Upper lobe of right lung (tissue), 1 donor: ENCODE data around the gene TM9SF3. TPM values are rescaled to one million over a fixed set of nuclear protein-coding genes. Genes with fewer than 3 reads are reported as not detected.

ENCODE experiments used
- ATAC-seq: fragments of 200-7000 bp; cut with Tn5 transposase; one replicate; pipeline ENCODE4 v1.9.1; 2020; ENCODE audit warnings: mild to moderate bottlenecking, moderate library complexity
- DNase-seq: peaks from one replicate; pipeline ENCODE4 v3.0.0-alpha.2; 2020
- H3K27ac ChIP-seq: fragments of 200-600 bp; one replicate; pipeline ENCODE4 v1.8.0; 2022
- H3K27me3 ChIP-seq: fragments of 200-600 bp; one replicate; pipeline ENCODE4 v1.8.0; 2022; ENCODE audit warnings: mild to moderate bottlenecking
- H3K36me3 ChIP-seq: fragments of 200-600 bp; one replicate; pipeline ENCODE4 v1.8.0; 2022
- H3K4me1 ChIP-seq: fragments of 200-600 bp; one replicate; pipeline ENCODE4 v1.8.0; 2022
- H3K4me3 ChIP-seq: fragments of 200-600 bp; one replicate; pipeline ENCODE4 v1.8.0; 2022; ENCODE audit warnings: mild to moderate bottlenecking
- H3K9me3 ChIP-seq: fragments of 200-600 bp; one replicate; pipeline ENCODE4 v1.8.0; 2022
- intact Hi-C: fragments of 100-400 bp; cut with DNase I; formaldehyde crosslinking; loops from one replicate; pipeline ENCODE4 v1.11.0; 2022
- total RNA-seq: library from RNA; stranded (reverse); fragmentation: NEBNext Ultra II Directional; extraction: Animal tissue kit (Norgen Biotek cat#: 25700); gene quantifications from one replicate; pipeline ENCODE4 v1.2.1, GENCODE V29; 2021
- TF ChIP-seq, protein P1 (sequence below): fragments of 200-600 bp; IDR thresholded peaks from one replicate; pipeline ENCODE4 v1.8.0; 2022; ENCODE audit warnings: antibody characterized with exemption
- donor health status: DM: no; HTN: yes; CAD: no; lungs with severe emphysema.

TM9SF3 gene
- total RNA-seq, 1 donor from 2014 or later, result 123 TPM

- intact Hi-C loops, result no loop called here
- no peak for DNase-seq
- Histone ChIP-seq H3K9me3 (no peaks in the 10 kb centered on the region), H3K27ac (no peak overlapping the region), H3K36me3 (no peaks in the 10 kb centered on the region), H3K27me3 (peaks cover 7% of the 10 kb centered on the region), H3K4me3 (no peak overlapping the region), H3K4me1 (no peaks in the 10 kb centered on the region)
- TF ChIP-seq, protein P1, sequence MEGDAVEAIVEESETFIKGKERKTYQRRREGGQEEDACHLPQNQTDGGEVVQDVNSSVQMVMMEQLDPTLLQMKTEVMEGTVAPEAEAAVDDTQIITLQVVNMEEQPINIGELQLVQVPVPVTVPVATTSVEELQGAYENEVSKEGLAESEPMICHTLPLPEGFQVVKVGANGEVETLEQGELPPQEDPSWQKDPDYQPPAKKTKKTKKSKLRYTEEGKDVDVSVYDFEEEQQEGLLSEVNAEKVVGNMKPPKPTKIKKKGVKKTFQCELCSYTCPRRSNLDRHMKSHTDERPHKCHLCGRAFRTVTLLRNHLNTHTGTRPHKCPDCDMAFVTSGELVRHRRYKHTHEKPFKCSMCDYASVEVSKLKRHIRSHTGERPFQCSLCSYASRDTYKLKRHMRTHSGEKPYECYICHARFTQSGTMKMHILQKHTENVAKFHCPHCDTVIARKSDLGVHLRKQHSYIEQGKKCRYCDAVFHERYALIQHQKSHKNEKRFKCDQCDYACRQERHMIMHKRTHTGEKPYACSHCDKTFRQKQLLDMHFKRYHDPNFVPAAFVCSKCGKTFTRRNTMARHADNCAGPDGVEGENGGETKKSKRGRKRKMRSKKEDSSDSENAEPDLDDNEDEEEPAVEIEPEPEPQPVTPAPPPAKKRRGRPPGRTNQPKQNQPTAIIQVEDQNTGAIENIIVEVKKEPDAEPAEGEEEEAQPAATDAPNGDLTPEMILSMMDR, result no peak
- no peak for ATAC-seq
Measured at GRCh38 chr10:96502561-96503282, 84.1 kb downstream of the TM9SF3 start.

- DNase-seq (no peak), ATAC-seq (no peak)
- TF ChIP-seq, protein P1, result no peak
- H3K9me3 ChIP-seq, result no peaks in the 10 kb centered on the region
- H3K27ac ChIP-seq, result no peak overlapping the region
- peaks cover 7% of the 10 kb centered on the region for H3K27me3 ChIP-seq
- H3K4me3 ChIP-seq, result no peak overlapping the region
- H3K4me1 ChIP-seq, result no peaks in the 10 kb centered on the region
- intact Hi-C loops, result no loop called here
- H3K36me3 ChIP-seq, result no peaks in the 10 kb centered on the region
Measured at GRCh38 chr10:96501985-96502384, 84.8 kb downstream of the TM9SF3 start.

DNA sequence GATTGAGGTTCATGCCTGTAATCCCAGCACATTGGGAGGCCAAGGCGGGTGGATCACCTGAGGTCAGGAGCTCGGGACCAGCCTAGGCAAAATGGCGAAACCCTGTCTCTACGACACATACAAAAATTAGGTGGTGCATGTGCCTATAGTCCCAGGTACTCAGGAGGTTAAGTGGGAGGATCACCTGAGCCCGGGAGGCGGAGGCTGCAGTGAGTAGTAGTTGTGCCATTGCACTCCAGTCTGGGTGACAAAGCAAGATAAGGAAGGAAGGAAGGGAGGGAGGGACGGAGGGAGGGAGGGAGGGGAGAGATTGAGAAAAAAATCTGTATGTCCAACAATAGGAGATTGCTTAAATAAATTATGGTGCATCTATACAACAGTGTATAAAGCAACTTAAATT lies 86.3 kb downstream of the TM9SF3 start:
- no peak overlapping the region for H3K4me3 ChIP-seq
- ATAC-seq, result no peak
- H3K27ac ChIP-seq, result no peak overlapping the region
- no peaks in the 10 kb centered on the region for H3K9me3 ChIP-seq
- TF ChIP-seq, protein P1, result no peak
- intact Hi-C loops, result no loop called here
- peaks cover 7% of the 10 kb centered on the region for H3K27me3 ChIP-seq
- no peaks in the 10 kb centered on the region for H3K4me1 ChIP-seq
- no peak for DNase-seq
- H3K36me3 ChIP-seq, result no peaks in the 10 kb centered on the region

- H3K4me1 ChIP-seq, result no peaks in the 10 kb centered on the region
- ATAC-seq (no peak), DNase-seq (no peak)
- no peaks in the 10 kb centered on the region for H3K36me3 ChIP-seq
- H3K27ac ChIP-seq, result no peak overlapping the region
- no peak overlapping the region for H3K4me3 ChIP-seq
- intact Hi-C loops, result no loop called here
- TF ChIP-seq, protein P1, result no peak
- H3K27me3 ChIP-seq, result peaks cover 7% of the 10 kb centered on the region
- H3K9me3 ChIP-seq, result no peaks in the 10 kb centered on the region
Measured at GRCh38 chr10:96500050-96500449, 86.8 kb downstream of the TM9SF3 start.

GRCh38 chr10:96497391-96497790 lies 89.4 kb downstream of the TM9SF3 start:
- ATAC-seq (no peak), DNase-seq (no peak)
- peaks cover 7% of the 10 kb centered on the region for H3K27me3 ChIP-seq
- intact Hi-C loops, result no loop called here
- no peak overlapping the region for H3K4me3 ChIP-seq
- H3K36me3 ChIP-seq, result no peaks in the 10 kb centered on the region
- no peaks in the 10 kb centered on the region for H3K9me3 ChIP-seq
- TF ChIP-seq, protein P1, result no peak
- no peaks in the 10 kb centered on the region for H3K4me1 ChIP-seq
- no peak overlapping the region for H3K27ac ChIP-seq
